Measurements from ENCODE around the gene TENM4.

- TF ChIP-seq MAX (IDR thresholded peaks at IDR 0.05) (no peak), RAD21 (IDR thresholded peaks at IDR 0.05; ENCODE audit: low read depth) (no peak), FOXM1 (IDR thresholded peaks at IDR 0.05; ENCODE audit: borderline replicate concordance, low read depth) (no peak)
Measured at GRCh38 chr11:79434283-79434682, 6.5 kb downstream of the TENM4 start.

All from Ishikawa (cell line).